Neuronal stem cell (in vitro differentiated cells): Measurements from ENCODE around the gene KIAA2012.

ENCODE experiments used
- DNase-seq: peaks from one replicate; pipeline ENCODE4 v3.0.0-alpha.2; 2013; ENCODE audit warnings: low spot score
- H2AFZ ChIP-seq: one replicate; pipeline ENCODE4 v1.6.1; 2013; ENCODE audit warnings: mild to moderate bottlenecking, low read length, inconsistent platforms
- H2AK5ac ChIP-seq: 2 replicates; pipeline ENCODE4 v1.6.1; 2013; ENCODE audit warnings: low read depth, mild to moderate bottlenecking, inconsistent platforms, low read length, moderate library complexity, mixed read lengths
- H2BK120ac ChIP-seq: 2 replicates; pipeline ENCODE4 v1.6.1; 2013; ENCODE audit warnings: low read depth, mild to moderate bottlenecking, inconsistent platforms, low read length, moderate library complexity, mixed read lengths
- H2BK12ac ChIP-seq: one replicate; pipeline ENCODE4 v1.6.1; 2013; ENCODE audit warnings: low read length, inconsistent platforms
- H2BK15ac ChIP-seq: 2 replicates; pipeline ENCODE4 v1.6.1; 2013; ENCODE audit warnings: mild to moderate bottlenecking, low read length, inconsistent platforms, mixed read lengths
- H2BK5ac ChIP-seq: one replicate; pipeline ENCODE4 v1.6.1; 2013; ENCODE audit warnings: inconsistent platforms, mild to moderate bottlenecking, low read length, moderate library complexity
- H3K14ac ChIP-seq: one replicate; pipeline ENCODE4 v1.6.1; 2013; ENCODE audit warnings: low read length, inconsistent platforms
- H3K18ac ChIP-seq: 2 replicates; pipeline ENCODE4 v1.6.1; 2013; ENCODE audit warnings: low read length, inconsistent platforms
- H3K23ac ChIP-seq: 2 replicates; pipeline ENCODE4 v1.6.1; 2013; ENCODE audit warnings: low read depth, mild to moderate bottlenecking, mixed read lengths, low read length, inconsistent platforms; ENCODE audit not compliant: poor library complexity
- H3K27ac ChIP-seq: replicated peaks from 3 replicates; pipeline ENCODE4 v1.5.1; 2013; ENCODE audit warnings: low read length, inconsistent platforms
- H3K27me3 ChIP-seq, 3 experiments: 2 replicates each; pipeline ENCODE4 v1.6.1; 2013; ENCODE audit warnings: low read length in 3 of 3, mild to moderate bottlenecking in 2 of 3, inconsistent platforms in 1 of 3, low read depth in 1 of 3, mixed read lengths in 1 of 3, moderate library complexity in 1 of 3; ENCODE audit not compliant: control insufficient read depth in 3 of 3, insufficient read depth in 3 of 3
- H3K36me3 ChIP-seq, 2 donors: replicated peaks in 1 of 2; 2 replicates each; pipeline ENCODE4 v1.6.1; 2013; ENCODE audit warnings: low read length in 2 of 2; ENCODE audit not compliant: control insufficient read depth in 2 of 2, insufficient read depth in 2 of 2
- H3K4ac ChIP-seq: 2 replicates; pipeline ENCODE4 v1.6.1; 2013; ENCODE audit warnings: inconsistent platforms, mild to moderate bottlenecking, low read length, moderate library complexity
- H3K4me1 ChIP-seq, 2 donors: 1 replicate in 1 of 2; 2 replicates in 1 of 2; pipeline ENCODE4 v1.6.1; 2013; ENCODE audit warnings: low read length in 2 of 2, low read depth in 1 of 2; ENCODE audit not compliant: control insufficient read depth in 2 of 2, insufficient read depth in 1 of 2
- H3K4me2 ChIP-seq: one replicate; pipeline ENCODE4 v1.6.1; 2013; ENCODE audit warnings: mild to moderate bottlenecking, low read length, inconsistent platforms; ENCODE audit not compliant: insufficient read depth, poor library complexity, severe bottlenecking
- H3K4me3 ChIP-seq, 2 donors: 2 replicates each; pipeline ENCODE4 v1.5.1; 2013; ENCODE audit warnings: low read length in 2 of 2, mild to moderate bottlenecking in 2 of 2, inconsistent platforms in 1 of 2, moderate library complexity in 1 of 2
- H3K79me1 ChIP-seq: one replicate; pipeline ENCODE4 v1.6.1; 2013; ENCODE audit warnings: low read depth, mild to moderate bottlenecking, inconsistent platforms, low read length, moderate library complexity
- H3K9ac ChIP-seq: one replicate; pipeline ENCODE4 v1.6.1; 2013; ENCODE audit warnings: mild to moderate bottlenecking, low read depth, low read length, inconsistent platforms; ENCODE audit not compliant: poor library complexity
- H3K9me3 ChIP-seq, 2 donors: replicated peaks in 1 of 2; 2 replicates each; pipeline versions ENCODE3 to v1.6.1; 2013; ENCODE audit warnings: low read length in 2 of 2, mild to moderate bottlenecking in 2 of 2, inconsistent platforms in 1 of 2, low read depth in 1 of 2, mixed read lengths in 1 of 2, moderate library complexity in 1 of 2; ENCODE audit not compliant: control insufficient read depth in 2 of 2, insufficient read depth in 1 of 2
- H4K8ac ChIP-seq: one replicate; pipeline ENCODE4 v1.6.1; 2013; ENCODE audit warnings: low read depth, mild to moderate bottlenecking, inconsistent platforms, low read length, moderate library complexity
- H4K91ac ChIP-seq: one replicate; pipeline ENCODE4 v1.6.1; 2013; ENCODE audit warnings: low read length, low read depth, mild to moderate bottlenecking, inconsistent platforms; ENCODE audit not compliant: poor library complexity
- WGBS, 2 donors: extraction: QIAGEN DNeasy Blood & Tissue Kit; methylation state at CpG; one replicate each; pipeline ENCODE4 v1.1.7; 2013; ENCODE audit warnings: missing lambda C conversion rate in 2 of 2, mixed read lengths in 1 of 2; ENCODE audit not compliant: insufficient read length in 2 of 2, insufficient replicate concordance in 1 of 2; ENCODE audit errors: extremely low coverage in 2 of 2; 5-methylcytosine and 5-hydroxymethylcytosine counted together

KIAA2012 gene

DNA sequence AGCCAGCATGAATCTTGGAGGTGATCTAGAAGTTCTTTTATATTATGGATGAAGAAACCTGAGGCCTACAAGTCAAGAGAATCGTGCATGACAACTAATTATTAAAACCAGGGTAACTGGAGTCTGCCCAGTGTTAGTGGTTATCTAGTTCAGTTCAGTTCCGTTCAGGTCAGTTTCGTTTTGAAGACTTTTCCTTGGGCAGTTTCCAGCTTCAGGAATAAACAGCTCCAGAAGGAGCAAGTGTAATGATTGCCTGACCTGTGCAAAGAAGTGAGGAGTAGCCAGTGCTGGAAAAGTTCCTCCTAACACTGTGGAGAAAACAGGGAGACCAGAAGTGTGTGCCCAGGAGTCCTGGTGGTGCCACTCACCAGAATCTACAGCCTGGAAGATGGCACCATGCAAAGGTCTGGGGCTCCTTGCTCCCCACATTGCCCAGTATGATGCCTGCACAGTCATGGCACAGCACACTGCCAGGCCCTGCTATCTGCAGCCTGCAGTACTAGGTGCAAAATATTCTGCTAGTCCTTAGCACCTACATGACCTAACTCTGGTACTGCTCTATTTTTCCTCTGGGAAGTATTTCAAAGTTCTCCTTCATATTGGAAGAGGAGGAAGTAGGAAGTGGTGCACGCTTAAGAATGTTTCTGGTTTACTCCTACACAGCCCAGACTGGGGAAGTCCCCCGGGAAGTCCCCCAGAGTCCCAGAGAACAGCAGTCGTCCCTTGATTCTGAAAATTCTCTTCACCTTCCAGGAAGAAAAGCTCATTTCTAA is 99.6 kb downstream of the KIAA2012 start:
- H3K4me2 ChIP-seq = no peak overlapping the region
- no peaks in the 10 kb centered on the region for H3K36me3 ChIP-seq
- no peak overlapping the region for H2BK15ac ChIP-seq
- peaks cover 0 to 2% of the 10 kb centered on the region in 2 donors for H3K4me1 ChIP-seq
- no peak overlapping the region for H3K4me3 ChIP-seq
- no peak overlapping the region for H2AK5ac ChIP-seq
- H3K9ac ChIP-seq = no peak overlapping the region
- no peak for DNase-seq
- H4K8ac ChIP-seq = no peak overlapping the region
- H2BK120ac ChIP-seq = no peak overlapping the region
- H3K18ac ChIP-seq = no peak overlapping the region
- peaks cover 0 to 5% of the 10 kb centered on the region in 2 donors for H3K9me3 ChIP-seq
- H2AFZ ChIP-seq = no peak overlapping the region
- no peak overlapping the region for H3K4ac ChIP-seq
- H3K27ac ChIP-seq = no peak overlapping the region
- H2BK12ac ChIP-seq = no peak overlapping the region
- H3K27me3 ChIP-seq = peaks cover 0 to 37% (median 5%) of the 10 kb centered on the region in 3 experiments
- H4K91ac ChIP-seq = no peak overlapping the region
- no CpG with 5 or more reads among the region's 6 CpGs for WGBS, 2 donors
- H3K14ac ChIP-seq = no peak overlapping the region
- no peak overlapping the region for H3K23ac ChIP-seq
- no peak overlapping the region for H2BK5ac ChIP-seq
- H3K79me1 ChIP-seq = no peaks in the 10 kb centered on the region

DNA sequence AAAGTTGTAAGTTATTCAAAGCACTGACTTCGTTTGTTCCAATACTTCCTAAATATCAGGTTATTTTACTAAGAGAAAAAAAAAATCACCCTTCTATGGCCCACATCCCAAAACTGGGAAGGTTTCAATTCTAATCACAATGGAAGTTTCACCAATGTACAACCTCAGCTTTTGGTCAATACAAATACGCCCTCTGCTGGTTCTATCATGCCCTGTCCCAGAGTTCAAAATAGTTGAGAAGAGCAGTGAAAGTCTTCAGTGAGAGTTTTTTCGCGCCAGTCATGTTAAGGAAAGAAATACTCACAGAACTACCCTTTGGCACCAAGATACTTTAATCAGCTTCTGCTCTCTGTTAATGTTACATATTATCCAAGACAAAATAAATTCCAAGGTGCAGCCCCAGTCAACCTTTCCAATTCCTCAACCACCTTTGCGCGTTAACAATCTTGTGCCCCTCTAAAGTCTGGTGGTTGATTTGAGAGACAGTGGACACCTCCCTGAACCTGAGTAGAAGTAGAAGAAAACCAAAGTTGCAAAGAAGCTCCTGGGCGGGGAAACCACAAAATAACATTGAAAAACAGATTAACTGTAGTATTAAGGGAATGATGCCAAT is 105.4 kb downstream of the KIAA2012 start:
- Histone ChIP-seq H2BK5ac (no peak overlapping the region), H3K9me3 (peaks cover 0 to 5% of the 10 kb centered on the region in 2 donors), H2BK120ac (no peak overlapping the region), H3K36me3 (no peaks in the 10 kb centered on the region), H3K4me2 (no peak overlapping the region), H4K91ac (no peak overlapping the region), H2BK15ac (no peak overlapping the region), H2AFZ (no peak overlapping the region), H2BK12ac (no peak overlapping the region), H3K9ac (no peak overlapping the region), H3K4me3 (no peak overlapping the region), H4K8ac (no peak overlapping the region), H3K23ac (no peak overlapping the region), H3K4ac (no peak overlapping the region), H3K4me1 (no peaks in the 10 kb centered on the region), H3K18ac (no peak overlapping the region), H3K27ac (no peak overlapping the region), H2AK5ac (no peak overlapping the region), H3K14ac (no peak overlapping the region), H3K79me1 (no peaks in the 10 kb centered on the region), H3K27me3 (peaks cover 0 to 3% (median 0%) of the 10 kb centered on the region in 3 experiments)
- no CpG with 5 or more reads among the region's 7 CpGs for whole genome bisulfite sequencing, 2 donors
- DNase-seq = peak; percentile 71

DNA sequence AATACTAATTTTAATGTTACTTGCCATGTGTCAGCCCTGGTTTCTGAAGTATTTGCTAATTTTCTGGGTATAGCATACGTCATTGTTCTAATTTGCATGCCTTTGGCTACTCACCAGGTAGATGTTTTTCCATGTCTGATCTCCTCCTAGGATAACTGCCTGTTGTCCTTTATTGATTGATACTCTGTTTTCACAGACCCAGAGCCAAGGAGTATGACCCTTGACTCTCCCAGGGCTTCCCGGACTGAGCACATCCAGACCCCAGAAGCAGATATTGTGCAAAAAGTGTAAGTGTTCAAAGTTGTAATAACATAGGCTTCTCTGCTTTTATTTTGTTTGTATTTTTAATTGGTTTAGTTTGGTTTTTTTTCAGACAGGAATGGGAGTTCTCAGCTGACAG is 111.5 kb downstream of the KIAA2012 start:
- no peak overlapping the region for H2AFZ ChIP-seq
- H3K27ac ChIP-seq = no peak overlapping the region
- H2BK5ac ChIP-seq = no peak overlapping the region
- H3K9ac ChIP-seq = no peak overlapping the region
- H4K91ac ChIP-seq = no peak overlapping the region
- no peak for DNase-seq
- no peaks in the 10 kb centered on the region for H3K79me1 ChIP-seq
- no peak overlapping the region for H3K4me3 ChIP-seq
- H3K4me1 ChIP-seq = no peaks in the 10 kb centered on the region
- no peak overlapping the region for H2BK120ac ChIP-seq
- no peak overlapping the region for H2AK5ac ChIP-seq
- H3K14ac ChIP-seq = no peak overlapping the region
- H3K23ac ChIP-seq = no peak overlapping the region
- no peaks in the 10 kb centered on the region for H3K9me3 ChIP-seq
- no CpG with 5 or more reads among the region's 2 CpGs for WGBS, 2 donors
- H3K4me2 ChIP-seq = no peak overlapping the region
- H3K18ac ChIP-seq = no peak overlapping the region
- no peak overlapping the region for H2BK15ac ChIP-seq
- no peaks in the 10 kb centered on the region for H3K36me3 ChIP-seq
- no peak overlapping the region for H2BK12ac ChIP-seq
- no peak overlapping the region for H3K4ac ChIP-seq
- no peak overlapping the region for H4K8ac ChIP-seq
- H3K27me3 ChIP-seq = peaks cover 0 to 3% (median 0%) of the 10 kb centered on the region in 3 experiments

DNA sequence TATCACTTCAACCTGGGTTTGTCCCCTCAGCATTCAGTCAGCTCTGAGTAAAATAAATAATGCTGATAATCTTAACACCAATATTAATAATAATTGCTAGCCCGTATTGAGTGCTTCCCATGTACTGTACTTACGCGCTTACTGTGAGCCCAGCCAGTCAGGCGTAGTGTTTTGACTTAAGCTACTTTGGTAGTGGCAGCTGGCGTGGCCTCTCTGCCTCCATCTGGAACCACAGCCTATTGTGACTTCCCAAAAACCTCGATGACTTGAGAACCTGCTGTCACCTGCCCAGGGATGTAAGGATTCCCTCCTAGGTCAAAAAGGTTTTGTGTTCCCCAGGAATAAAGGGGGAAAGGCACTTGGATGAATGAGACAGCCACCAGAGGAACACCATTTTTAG is 112.1 kb downstream of the KIAA2012 start:
- Histone ChIP-seq H3K18ac (no peak overlapping the region), H3K79me1 (no peaks in the 10 kb centered on the region), H3K27me3 (peaks cover 0 to 3% (median 0%) of the 10 kb centered on the region in 3 experiments), H2BK12ac (no peak overlapping the region), H3K14ac (no peak overlapping the region), H3K4me2 (no peak overlapping the region), H4K8ac (no peak overlapping the region), H2AK5ac (no peak overlapping the region), H2AFZ (no peak overlapping the region), H3K9me3 (no peaks in the 10 kb centered on the region), H3K4ac (no peak overlapping the region), H2BK5ac (no peak overlapping the region), H3K23ac (no peak overlapping the region), H3K36me3 (no peaks in the 10 kb centered on the region), H2BK15ac (no peak overlapping the region), H4K91ac (no peak overlapping the region), H3K4me1 (no peaks in the 10 kb centered on the region), H3K9ac (no peak overlapping the region), H3K4me3 (no peak overlapping the region), H2BK120ac (no peak overlapping the region), H3K27ac (no peak overlapping the region)
- DNase-seq = no peak
- WGBS, 2 donors = no CpG with 5 or more reads among the region's 6 CpGs
